Type B pancreatic cell (in vitro differentiated cells): ENCODE results near the gene IL3. TPM values are rescaled to one million over a fixed set of nuclear protein-coding genes. Genes with fewer than 3 reads are reported as not detected.
A peak's percentile ranks its signal among the peaks of the same experiment; 100 is the strongest.

Experiments
- DNase-seq: peaks from one replicate; pipeline ENCODE4 v3.0.0; 2021; ENCODE audit warnings: mixed read lengths; ENCODE audit not compliant: unreplicated experiment; ENCODE audit errors: extremely low spot score
- H3K27ac Mint-ChIP-seq: 2 replicates; pipeline ENCODE4 v1.8.0; 2021; ENCODE audit warnings: mild to moderate bottlenecking, mixed read lengths
- H3K27me3 Mint-ChIP-seq: 2 replicates; pipeline ENCODE4 v1.8.0; 2021; ENCODE audit warnings: mixed read lengths
- H3K36me3 Mint-ChIP-seq: 2 replicates; pipeline ENCODE4 v1.8.0; 2021; ENCODE audit warnings: mixed read lengths
- H3K4me1 Mint-ChIP-seq: one replicate; pipeline ENCODE4 v1.8.0; 2021; ENCODE audit warnings: mixed read lengths; ENCODE audit not compliant: unreplicated experiment
- H3K4me3 Mint-ChIP-seq: 2 replicates; pipeline ENCODE4 v1.8.0; 2021; ENCODE audit warnings: mild to moderate bottlenecking, mixed read lengths
- H3K9me3 Mint-ChIP-seq: 2 replicates; pipeline ENCODE4 v1.8.0; 2021; ENCODE audit warnings: mixed read lengths
- CTCF ChIP-seq: fragments of 200-600 bp; sonication (generic); conservative IDR thresholded peaks from 2 replicates; pipeline ENCODE4 v1.5.0; 2021; ENCODE audit warnings: antibody characterized with exemption, mild to moderate bottlenecking
- total RNA-seq: library from RNA; stranded (reverse); gene quantifications from 2 replicates; pipeline ENCODE4 v1.2.1, GENCODE V29; 2021; ENCODE audit warnings: low replicate concordance

IL3 gene
- total RNA-seq, 1 donor from 2014 or later = not detected

- Mint-ChIP-seq H3K27ac (no peak overlapping the region), H3K9me3 (no peaks in the 10 kb centered on the region), H3K4me3 (no peak overlapping the region), H3K4me1 (no peaks in the 10 kb centered on the region), H3K36me3 (no peaks in the 10 kb centered on the region), H3K27me3 (peaks cover 5% of the 10 kb centered on the region)
- peak; percentile 44 for DNase-seq
- no peak for TF ChIP-seq CTCF
Observed at GRCh38 chr5:132050661-132051552, 9.5 kb upstream of the IL3 start.

GRCh38 chr5:132052520-132052919, 7.9 kb upstream of the IL3 start:
- Mint-ChIP-seq H3K4me3 (no peak overlapping the region), H3K9me3 (no peaks in the 10 kb centered on the region), H3K27me3 (peaks cover 3% of the 10 kb centered on the region), H3K4me1 (no peaks in the 10 kb centered on the region), H3K27ac (no peak overlapping the region), H3K36me3 (no peaks in the 10 kb centered on the region)
- DNase-seq = no peak
- no peak for TF ChIP-seq CTCF

GRCh38 chr5:132053483-132053882, 7.0 kb upstream of the IL3 start:
- Mint-ChIP-seq H3K9me3 (no peaks in the 10 kb centered on the region), H3K4me3 (no peak overlapping the region), H3K27ac (no peak overlapping the region), H3K27me3 (peaks cover 3% of the 10 kb centered on the region), H3K36me3 (no peaks in the 10 kb centered on the region), H3K4me1 (no peaks in the 10 kb centered on the region)
- no peak for DNase-seq
- no peak for TF ChIP-seq CTCF

- DNase-seq = no peak
- no peak for TF ChIP-seq CTCF
- Mint-ChIP-seq H3K27ac (no peak overlapping the region), H3K9me3 (no peaks in the 10 kb centered on the region), H3K36me3 (no peaks in the 10 kb centered on the region), H3K27me3 (peaks cover 3% of the 10 kb centered on the region), H3K4me1 (no peaks in the 10 kb centered on the region), H3K4me3 (no peak overlapping the region)
Observed at GRCh38 chr5:132054031-132054696, 6.3 kb upstream of the IL3 start.

- Mint-ChIP-seq H3K4me1 (no peaks in the 10 kb centered on the region), H3K4me3 (no peak overlapping the region), H3K9me3 (no peaks in the 10 kb centered on the region), H3K36me3 (no peaks in the 10 kb centered on the region), H3K27ac (no peak overlapping the region), H3K27me3 (peaks cover 3% of the 10 kb centered on the region)
- TF ChIP-seq CTCF = no peak
- DNase-seq = no peak
Observed at GRCh38 chr5:132054697-132055440, 5.6 kb upstream of the IL3 start.
